A673 (cell line): Measurements from ENCODE around the gene LPCAT4. TPM values are rescaled to one million over a fixed set of nuclear protein-coding genes. Genes with fewer than 3 reads are reported as not detected.

Experiments used
- BruUV-seq: library from RNA; stranded (reverse); fragments of 400-500 nt; replicated peaks from 2 replicates; lab custom pipeline; 2021; lab: Mats Ljungman, UMichigan
- CTCF ChIA-PET: fragments of 300-600 bp; sonication (Branson Sonifier 250); formaldehyde crosslinking; loops from one replicate; lab custom pipeline; 2022; ENCODE audit warnings: antibody characterized with exemption; lab: Charles Lee
- POLR2A ChIA-PET: fragments of 300-600 bp; sonication (Branson Sonifier 250); formaldehyde crosslinking; loops from one replicate; lab custom pipeline; 2022; ENCODE audit warnings: antibody characterized with exemption; ENCODE audit not compliant: low non-redundant PET; lab: Charles Lee
- DNase-seq: peaks from one replicate; pipeline ENCODE4 v3.0.0-alpha.2; 2015; ENCODE audit warnings: low spot score
- H3K27ac ChIP-seq: fragments of 200-600 bp; sonication (generic); 2 replicates; pipeline ENCODE4 v1.5.1; 2016; ENCODE audit warnings: mixed run types, low read depth, mild to moderate bottlenecking, mixed read lengths, antibody characterized with exemption, low read length; ENCODE audit not compliant: poor library complexity, severe bottlenecking
- H3K27me3 ChIP-seq: fragments of 200-600 bp; sonication (generic); replicated peaks from 2 replicates; pipeline ENCODE4 v1.6.1; 2017; ENCODE audit warnings: mixed run types, low read depth, mild to moderate bottlenecking, mixed read lengths, antibody characterized with exemption, low read length; ENCODE audit not compliant: insufficient read depth, poor library complexity
- H3K36me3 ChIP-seq: fragments of 200-600 bp; sonication (generic); 2 replicates; pipeline ENCODE4 v1.6.1; 2016; ENCODE audit warnings: mixed run types, mild to moderate bottlenecking, mixed read lengths, antibody characterized with exemption, low read length; ENCODE audit not compliant: insufficient read depth, poor library complexity, severe bottlenecking
- H3K4me1 ChIP-seq: fragments of 200-600 bp; sonication (generic); 2 replicates; pipeline ENCODE4 v1.6.1; 2017; ENCODE audit warnings: mixed run types, mild to moderate bottlenecking, mixed read lengths, antibody characterized with exemption, low read length; ENCODE audit not compliant: insufficient read depth, poor library complexity, severe bottlenecking
- H3K4me3 ChIP-seq: fragments of 200-600 bp; sonication (generic); 2 replicates; pipeline ENCODE4 v1.5.1; 2016; ENCODE audit warnings: low read depth, mixed run types, mild to moderate bottlenecking, mixed read lengths, low read length; ENCODE audit not compliant: poor library complexity, severe bottlenecking
- H3K9me3 ChIP-seq: fragments of 200-600 bp; sonication (generic); 2 replicates; pipeline ENCODE4 v1.6.1; 2016; ENCODE audit warnings: mixed run types, low read depth, mild to moderate bottlenecking, mixed read lengths, antibody characterized with exemption, low read length; ENCODE audit not compliant: poor library complexity, severe bottlenecking
- CTCF ChIP-seq: fragments of 300-800, 200-600 bp; sonication (generic); conservative IDR thresholded peaks from 2 replicates; pipeline ENCODE4 v1.5.1; 2017; ENCODE audit warnings: low read depth, mild to moderate bottlenecking, antibody characterized with exemption, low read length, moderate library complexity, mixed read lengths
- EZH2 ChIP-seq: fragments of 200-600 bp; sonication (generic); IDR thresholded peaks from 2 replicates; pipeline ENCODE4 v1.6.1; 2017; ENCODE audit warnings: borderline replicate concordance, low read depth, mild to moderate bottlenecking, mixed read lengths, antibody characterized with exemption, low read length; ENCODE audit not compliant: poor library complexity, severe bottlenecking
- intact Hi-C: fragments of 100-400 bp; cut with micrococcal nuclease; formaldehyde crosslinking; loops from one replicate; pipeline ENCODE4 v1.10.0; 2022; ENCODE audit not compliant: unreplicated experiment
- total RNA-seq: library from RNA; stranded (reverse); gene quantifications from 2 replicates; pipeline ENCODE4 v1.2.3, GENCODE V29; 2021

LPCAT4 gene
- total RNA-seq, 1 experiment from 2014 or later, result 37.8 TPM

DNA sequence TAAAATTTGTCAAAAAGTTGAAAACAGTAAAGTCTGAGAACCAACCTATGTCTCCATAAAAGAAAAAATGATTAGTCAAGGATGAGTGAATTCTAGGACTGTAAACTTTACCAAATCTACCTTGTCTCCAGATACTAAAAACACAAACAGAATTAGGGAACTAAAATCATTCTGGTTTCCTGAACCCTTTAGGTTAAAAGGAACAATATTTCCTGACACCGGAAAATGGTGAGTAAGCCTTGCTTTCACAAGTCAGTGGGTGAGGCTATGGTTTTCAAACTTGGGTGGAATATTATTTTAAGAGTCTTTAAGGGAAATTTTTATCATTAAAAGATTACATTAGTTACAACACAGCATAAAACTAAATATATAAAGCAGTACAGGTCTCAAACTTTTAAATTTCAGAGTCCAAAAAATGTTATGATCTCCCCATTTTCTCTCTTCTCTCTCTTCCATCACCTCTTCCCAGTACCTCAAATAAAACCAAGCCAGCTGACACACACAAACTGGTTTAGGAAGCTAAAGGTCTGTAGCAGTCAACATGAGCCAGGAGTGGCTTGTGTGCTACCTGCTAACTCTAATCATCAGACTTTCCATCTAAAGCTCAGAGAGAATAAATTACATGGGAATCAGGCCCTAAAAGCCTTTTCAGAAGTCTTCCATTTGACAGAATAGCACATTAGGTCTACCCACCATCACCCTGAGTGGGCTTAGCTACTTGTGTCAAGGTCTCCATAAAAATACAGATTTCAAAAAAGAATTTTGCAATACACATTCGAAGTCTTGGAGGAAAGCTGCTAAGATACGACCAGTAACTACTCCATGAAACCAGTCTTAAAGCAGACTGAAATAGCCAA, 31.6 kb downstream of the LPCAT4 start:
- BruUV-seq, result no TSS peak
- DNase-seq, result peak; percentile 39
- H3K27me3 ChIP-seq, result no peaks in the 10 kb centered on the region
- no peak for TF ChIP-seq CTCF
- no peak for TF ChIP-seq EZH2
- no peaks in the 10 kb centered on the region for H3K9me3 ChIP-seq
- H3K27ac ChIP-seq, result no peak overlapping the region
- intact Hi-C loops, result no loop called here
- H3K36me3 ChIP-seq, result peaks cover 20% of the 10 kb centered on the region
- ChIA-PET CTCF (no interaction called here), POLR2A (no interaction called here)
- H3K4me3 ChIP-seq, result no peak overlapping the region
- peaks cover 24% of the 10 kb centered on the region for H3K4me1 ChIP-seq

GRCh38 chr15:34334672-34335071, 32.3 kb downstream of the LPCAT4 start:
- H3K4me1 ChIP-seq, result peaks cover 16% of the 10 kb centered on the region
- ChIA-PET CTCF (no interaction called here), POLR2A (no interaction called here)
- no peaks in the 10 kb centered on the region for H3K27me3 ChIP-seq
- BruUV-seq, result no TSS peak
- no peaks in the 10 kb centered on the region for H3K9me3 ChIP-seq
- peaks cover 13% of the 10 kb centered on the region for H3K36me3 ChIP-seq
- intact Hi-C loops, result no loop called here
- H3K4me3 ChIP-seq, result no peak overlapping the region
- TF ChIP-seq CTCF (no peak), EZH2 (no peak)
- DNase-seq, result no peak
- H3K27ac ChIP-seq, result no peak overlapping the region

DNA sequence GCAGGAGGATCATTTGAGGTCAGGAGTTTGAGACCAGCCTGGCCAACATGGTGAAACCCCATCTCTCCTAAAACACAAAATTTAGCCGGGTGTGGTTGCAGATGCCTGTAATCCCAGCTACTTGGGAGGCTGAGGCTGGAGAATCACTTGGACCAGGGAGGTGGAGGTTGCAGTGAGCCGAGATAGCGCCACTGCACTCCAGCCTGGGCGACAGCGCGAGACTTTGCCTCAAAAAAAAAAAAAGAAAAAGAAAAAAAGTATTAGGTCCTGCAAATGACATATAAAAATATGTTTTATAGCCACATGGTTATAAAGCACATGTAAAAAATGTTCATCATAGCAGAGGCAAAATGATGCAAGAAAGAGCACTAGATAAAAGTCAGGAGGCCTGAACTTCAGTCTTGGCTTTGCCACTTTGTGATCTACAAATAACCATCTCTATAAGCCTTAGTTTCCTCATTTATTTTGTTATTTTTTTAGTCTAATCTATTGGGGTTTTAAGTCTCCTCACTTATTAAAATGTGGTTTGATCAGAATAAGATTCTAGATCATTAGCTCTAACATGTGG, 34.4 kb downstream of the LPCAT4 start:
- no peaks in the 10 kb centered on the region for H3K36me3 ChIP-seq
- TF ChIP-seq CTCF, result no peak
- no peak for TF ChIP-seq EZH2
- H3K27me3 ChIP-seq, result no peaks in the 10 kb centered on the region
- no peak for DNase-seq
- intact Hi-C loops, result no loop called here
- ChIA-PET CTCF (no interaction called here), POLR2A (no interaction called here)
- H3K9me3 ChIP-seq, result no peaks in the 10 kb centered on the region
- H3K4me3 ChIP-seq, result no peak overlapping the region
- no peak overlapping the region for H3K27ac ChIP-seq
- H3K4me1 ChIP-seq, result no peaks in the 10 kb centered on the region
- BruUV-seq, result no TSS peak
